ENCODE results near the gene RPL23.

RPL23 gene

DNA sequence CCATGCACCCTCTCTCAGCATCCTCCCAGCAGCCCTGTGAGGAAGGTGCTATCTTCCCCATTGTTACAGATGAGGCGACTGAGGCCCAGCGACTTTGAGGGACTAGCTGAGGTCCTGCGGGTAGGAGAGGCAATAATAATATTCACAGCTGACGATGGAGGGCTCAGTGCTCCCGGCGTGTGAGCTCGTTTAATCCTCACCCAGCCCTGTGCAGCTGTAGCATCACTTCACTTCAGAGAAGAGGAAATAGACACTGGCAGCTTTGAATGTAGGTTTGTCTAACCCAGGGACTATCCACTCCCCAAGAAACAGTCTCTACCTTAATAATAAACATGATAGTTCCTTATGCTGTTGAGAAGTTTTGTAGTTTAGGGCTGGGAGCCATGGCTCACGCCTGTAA is 37.9 kb upstream of the RPL23 start:
- TF ChIP-seq, protein P1, sequence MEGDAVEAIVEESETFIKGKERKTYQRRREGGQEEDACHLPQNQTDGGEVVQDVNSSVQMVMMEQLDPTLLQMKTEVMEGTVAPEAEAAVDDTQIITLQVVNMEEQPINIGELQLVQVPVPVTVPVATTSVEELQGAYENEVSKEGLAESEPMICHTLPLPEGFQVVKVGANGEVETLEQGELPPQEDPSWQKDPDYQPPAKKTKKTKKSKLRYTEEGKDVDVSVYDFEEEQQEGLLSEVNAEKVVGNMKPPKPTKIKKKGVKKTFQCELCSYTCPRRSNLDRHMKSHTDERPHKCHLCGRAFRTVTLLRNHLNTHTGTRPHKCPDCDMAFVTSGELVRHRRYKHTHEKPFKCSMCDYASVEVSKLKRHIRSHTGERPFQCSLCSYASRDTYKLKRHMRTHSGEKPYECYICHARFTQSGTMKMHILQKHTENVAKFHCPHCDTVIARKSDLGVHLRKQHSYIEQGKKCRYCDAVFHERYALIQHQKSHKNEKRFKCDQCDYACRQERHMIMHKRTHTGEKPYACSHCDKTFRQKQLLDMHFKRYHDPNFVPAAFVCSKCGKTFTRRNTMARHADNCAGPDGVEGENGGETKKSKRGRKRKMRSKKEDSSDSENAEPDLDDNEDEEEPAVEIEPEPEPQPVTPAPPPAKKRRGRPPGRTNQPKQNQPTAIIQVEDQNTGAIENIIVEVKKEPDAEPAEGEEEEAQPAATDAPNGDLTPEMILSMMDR (conservative IDR thresholded peaks at IDR 0.05): no peak
- TF ChIP-seq ZFX (IDR thresholded peaks at IDR 0.05): no peak
- H3K27ac ChIP-seq: no peak overlapping the region

DNA sequence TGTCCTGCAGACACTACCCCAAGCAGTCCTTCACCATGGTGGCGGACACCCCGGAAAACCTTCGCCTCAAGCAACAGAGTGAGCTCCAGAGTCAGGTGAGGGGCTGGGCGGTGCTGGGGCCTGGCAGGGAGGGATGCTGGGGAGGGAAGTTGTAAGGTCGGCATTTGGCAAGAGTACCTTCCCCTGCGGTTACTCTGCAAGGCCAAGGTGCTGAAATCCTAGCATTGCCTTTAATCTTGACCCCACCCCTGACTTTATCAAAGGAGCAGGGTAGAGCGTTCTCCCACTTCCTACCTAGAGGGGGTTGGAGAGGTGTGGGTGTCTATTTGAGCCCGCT is 36.9 kb upstream of the RPL23 start:
- no peak overlapping the region for H3K27ac ChIP-seq
- TF ChIP-seq ZFX (IDR thresholded peaks at IDR 0.05): no peak
- TF ChIP-seq, protein P1 (conservative IDR thresholded peaks at IDR 0.05): no peak

DNA sequence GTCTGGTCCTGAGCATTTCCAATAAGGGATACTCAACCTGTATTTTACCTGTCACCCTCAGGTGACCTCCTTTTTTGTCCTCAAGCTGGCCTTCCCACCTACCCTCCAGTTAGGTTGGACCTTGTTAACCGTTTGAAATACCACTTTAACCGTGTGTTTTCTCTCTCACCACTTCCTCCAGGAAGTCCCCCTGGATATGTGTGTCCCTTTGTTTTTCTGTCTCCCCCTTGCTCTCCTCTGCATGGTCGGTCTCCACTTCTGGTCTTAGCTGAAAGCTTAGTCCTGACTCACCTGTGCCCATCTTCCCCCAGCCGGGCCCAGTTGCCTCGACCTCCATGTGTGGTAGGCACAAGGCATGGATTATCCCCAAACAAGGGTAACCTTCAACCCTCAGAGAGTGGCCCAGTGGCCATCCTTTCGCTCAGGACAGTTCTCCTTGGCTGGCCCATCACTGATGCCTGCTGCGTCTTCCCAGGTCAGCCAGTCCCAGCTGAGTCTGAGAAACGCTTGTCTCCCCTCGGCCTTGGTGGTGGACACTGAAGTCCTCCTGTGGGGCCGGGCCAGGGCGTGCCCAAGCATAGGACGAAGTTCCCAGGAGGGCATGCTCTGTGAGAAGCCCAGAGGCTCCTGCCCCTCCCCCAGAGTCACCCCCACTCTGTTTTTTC is 36.4 kb upstream of the RPL23 start:
- TF ChIP-seq ZFX (IDR thresholded peaks at IDR 0.05): no peak
- TF ChIP-seq, protein P1 (conservative IDR thresholded peaks at IDR 0.05): no peak
- H3K27ac ChIP-seq: no peak overlapping the region

DNA sequence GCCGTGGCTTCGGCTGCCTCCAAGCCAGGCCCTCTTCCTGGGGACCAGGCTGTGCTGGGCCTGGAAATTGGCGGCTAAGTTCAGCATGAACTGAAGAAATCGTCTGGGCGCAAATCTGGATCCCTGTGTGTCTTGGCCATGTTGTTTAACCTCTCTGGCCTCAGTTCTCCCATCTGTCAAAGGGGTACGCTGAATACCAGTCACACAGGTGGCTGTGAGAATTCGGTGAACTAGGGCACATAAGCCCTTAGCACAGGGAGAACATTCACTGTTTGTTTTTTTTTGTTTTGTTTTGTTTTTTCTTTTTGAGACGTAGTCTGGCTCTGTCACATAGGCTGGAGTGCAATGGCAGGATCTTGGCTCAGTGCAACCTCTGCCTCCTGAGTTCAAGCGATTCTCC is 35.3 kb upstream of the RPL23 start:
- no peak for TF ChIP-seq ZFX (IDR thresholded peaks at IDR 0.05)
- TF ChIP-seq, protein P1 (conservative IDR thresholded peaks at IDR 0.05): no peak
- no peak overlapping the region for H3K27ac ChIP-seq

DNA sequence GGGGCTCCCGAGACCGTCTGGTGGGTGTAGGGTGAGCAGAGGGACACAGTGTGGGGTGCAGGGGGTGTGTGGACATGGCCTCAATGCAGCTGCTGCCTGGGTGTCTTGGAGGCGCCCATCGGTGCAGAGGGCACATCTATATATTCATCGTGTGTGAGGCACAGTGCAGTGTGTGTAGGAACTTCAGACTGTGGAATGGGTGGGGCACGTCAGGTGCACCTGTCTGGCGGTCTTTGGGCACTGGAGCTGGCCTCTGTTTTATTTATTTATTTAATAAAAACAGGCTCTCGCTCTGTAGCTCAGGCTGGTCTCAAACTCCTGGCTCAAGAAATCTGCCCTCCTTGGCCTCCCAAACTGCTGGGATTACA is 33.1 kb upstream of the RPL23 start:
- TF ChIP-seq ZFX (IDR thresholded peaks at IDR 0.05): no peak
- TF ChIP-seq, protein P1 (conservative IDR thresholded peaks at IDR 0.05): no peak
- H3K27ac ChIP-seq: no peak overlapping the region

DNA sequence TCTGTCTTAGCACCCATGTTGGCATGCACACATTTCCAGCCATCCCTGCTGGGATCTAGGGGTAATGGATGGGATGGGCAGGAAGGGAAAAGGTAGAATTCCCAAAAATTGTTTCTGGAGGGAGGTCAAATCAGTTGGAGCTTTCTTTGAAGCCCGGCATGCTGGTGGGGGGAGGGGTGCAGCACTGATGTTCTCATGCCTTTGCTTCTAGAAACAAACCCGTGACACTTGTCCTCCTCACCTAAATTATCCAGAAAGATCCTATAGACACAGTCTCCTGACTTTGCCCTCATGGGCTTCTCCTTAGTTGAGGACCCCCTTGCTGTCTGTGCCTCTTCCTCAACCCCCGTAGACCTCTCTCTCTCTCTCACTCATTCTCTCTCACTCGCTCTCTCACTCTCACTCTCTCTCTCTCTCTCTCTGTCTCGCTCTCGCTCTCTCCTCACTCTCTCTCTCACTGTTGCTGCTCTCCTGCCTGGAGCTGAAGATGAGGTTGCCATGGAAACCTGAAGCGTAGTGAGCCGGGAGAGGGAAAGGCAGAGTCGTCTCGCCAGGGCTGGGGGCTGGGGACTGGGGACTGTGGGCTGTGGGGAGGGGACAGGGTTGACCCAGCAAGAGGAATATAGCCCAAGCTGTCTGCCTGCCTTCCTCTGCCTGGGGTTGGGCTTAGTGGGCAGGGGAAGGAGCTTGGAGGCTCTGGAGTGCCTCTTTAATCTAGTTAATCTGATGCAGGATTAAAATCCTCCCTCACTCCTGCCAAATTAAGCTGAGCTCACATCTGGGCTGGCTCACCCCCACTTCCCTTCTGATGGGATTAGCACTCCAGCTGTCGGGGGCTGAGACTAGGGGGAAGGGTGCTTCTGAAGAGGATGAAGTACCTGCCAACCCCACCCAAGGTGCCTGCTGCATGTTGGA is 32.5 kb upstream of the RPL23 start:
- TF ChIP-seq, protein P1 (conservative IDR thresholded peaks at IDR 0.05): no peak
- TF ChIP-seq ZFX (IDR thresholded peaks at IDR 0.05): no peak
- no peak overlapping the region for H3K27ac ChIP-seq

DNA sequence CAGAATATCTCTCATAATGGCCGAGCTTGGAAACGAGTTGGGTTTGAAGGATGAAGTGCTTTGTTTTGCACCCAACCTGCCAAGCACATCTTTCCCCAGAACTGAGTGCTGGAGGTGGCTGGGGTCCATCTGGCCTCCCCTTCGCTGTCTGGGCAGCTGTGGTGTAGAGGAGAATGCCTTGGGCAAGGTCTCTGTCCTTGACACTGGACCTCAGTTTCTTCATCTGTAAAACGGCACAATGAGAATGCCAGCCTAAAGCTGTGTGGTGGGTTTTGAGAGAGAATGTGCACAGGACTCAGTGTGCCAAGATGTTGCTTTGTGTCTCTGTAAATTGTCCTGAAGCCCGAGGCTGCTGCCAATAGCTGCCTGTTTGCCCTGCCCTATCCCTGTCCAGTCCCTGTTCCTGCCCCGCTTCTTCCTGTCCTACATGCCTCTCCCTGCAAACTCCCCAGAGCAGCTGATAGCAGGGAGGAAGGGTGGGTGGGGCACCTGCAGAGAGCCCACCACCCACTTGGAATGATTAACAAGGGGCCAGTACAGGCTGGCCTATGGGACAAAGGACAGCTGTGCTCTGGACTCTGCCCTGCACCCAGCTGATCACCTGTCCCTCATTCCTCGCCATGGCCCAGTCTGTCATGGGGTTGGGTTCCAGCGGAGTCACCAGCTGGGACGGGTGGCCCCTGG is 31.7 kb upstream of the RPL23 start:
- H3K27ac ChIP-seq: no peak overlapping the region
- TF ChIP-seq ZFX (IDR thresholded peaks at IDR 0.05): no peak
- TF ChIP-seq, protein P1 (conservative IDR thresholded peaks at IDR 0.05): no peak

Data from C4-2B (cell line).